Body of pancreas (tissue), 4 donors: ENCODE measurements around the gene CPNE9.

Source experiments
- POLR2A ChIP-seq, 3 donors: fragments of 450-650 bp; IDR thresholded peaks; one replicate each; pipeline ENCODE4 v1.6.1; 2016; ENCODE audit warnings: antibody characterized with exemption in 3 of 3, mild to moderate bottlenecking in 2 of 3
- TF ChIP-seq, protein P1 (sequence below), 7 experiments: fragments of 450-650 bp in 4 of 7; fragments of 200-600 bp in 3 of 7; sonication (generic) in 3 of 7; IDR thresholded peaks; one replicate each; pipeline ENCODE4 v1.5.1; 2016 to 2019; ENCODE audit warnings: antibody characterized with exemption in 7 of 7

GRCh38 chr3:9754678-9755077 lies 51.0 kb downstream of the CPNE9 start:
- TF ChIP-seq, protein P1, sequence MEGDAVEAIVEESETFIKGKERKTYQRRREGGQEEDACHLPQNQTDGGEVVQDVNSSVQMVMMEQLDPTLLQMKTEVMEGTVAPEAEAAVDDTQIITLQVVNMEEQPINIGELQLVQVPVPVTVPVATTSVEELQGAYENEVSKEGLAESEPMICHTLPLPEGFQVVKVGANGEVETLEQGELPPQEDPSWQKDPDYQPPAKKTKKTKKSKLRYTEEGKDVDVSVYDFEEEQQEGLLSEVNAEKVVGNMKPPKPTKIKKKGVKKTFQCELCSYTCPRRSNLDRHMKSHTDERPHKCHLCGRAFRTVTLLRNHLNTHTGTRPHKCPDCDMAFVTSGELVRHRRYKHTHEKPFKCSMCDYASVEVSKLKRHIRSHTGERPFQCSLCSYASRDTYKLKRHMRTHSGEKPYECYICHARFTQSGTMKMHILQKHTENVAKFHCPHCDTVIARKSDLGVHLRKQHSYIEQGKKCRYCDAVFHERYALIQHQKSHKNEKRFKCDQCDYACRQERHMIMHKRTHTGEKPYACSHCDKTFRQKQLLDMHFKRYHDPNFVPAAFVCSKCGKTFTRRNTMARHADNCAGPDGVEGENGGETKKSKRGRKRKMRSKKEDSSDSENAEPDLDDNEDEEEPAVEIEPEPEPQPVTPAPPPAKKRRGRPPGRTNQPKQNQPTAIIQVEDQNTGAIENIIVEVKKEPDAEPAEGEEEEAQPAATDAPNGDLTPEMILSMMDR (IDR thresholded peaks at IDR 0.05) = no peak
- TF ChIP-seq POLR2A (IDR thresholded peaks at IDR 0.05) = no peak
